Measurements from ENCODE around the gene RASAL3.

GRCh38 chr19:15508035-15508710, 43.8 kb upstream of the RASAL3 start, which contains the start of gene CYP4F22:
- TF ChIP-seq REST (IDR thresholded peaks at IDR 0.05), result no peak
- TF ChIP-seq RAD21 (IDR thresholded peaks at IDR 0.05), result no peak
- TF ChIP-seq, protein P1, sequence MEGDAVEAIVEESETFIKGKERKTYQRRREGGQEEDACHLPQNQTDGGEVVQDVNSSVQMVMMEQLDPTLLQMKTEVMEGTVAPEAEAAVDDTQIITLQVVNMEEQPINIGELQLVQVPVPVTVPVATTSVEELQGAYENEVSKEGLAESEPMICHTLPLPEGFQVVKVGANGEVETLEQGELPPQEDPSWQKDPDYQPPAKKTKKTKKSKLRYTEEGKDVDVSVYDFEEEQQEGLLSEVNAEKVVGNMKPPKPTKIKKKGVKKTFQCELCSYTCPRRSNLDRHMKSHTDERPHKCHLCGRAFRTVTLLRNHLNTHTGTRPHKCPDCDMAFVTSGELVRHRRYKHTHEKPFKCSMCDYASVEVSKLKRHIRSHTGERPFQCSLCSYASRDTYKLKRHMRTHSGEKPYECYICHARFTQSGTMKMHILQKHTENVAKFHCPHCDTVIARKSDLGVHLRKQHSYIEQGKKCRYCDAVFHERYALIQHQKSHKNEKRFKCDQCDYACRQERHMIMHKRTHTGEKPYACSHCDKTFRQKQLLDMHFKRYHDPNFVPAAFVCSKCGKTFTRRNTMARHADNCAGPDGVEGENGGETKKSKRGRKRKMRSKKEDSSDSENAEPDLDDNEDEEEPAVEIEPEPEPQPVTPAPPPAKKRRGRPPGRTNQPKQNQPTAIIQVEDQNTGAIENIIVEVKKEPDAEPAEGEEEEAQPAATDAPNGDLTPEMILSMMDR (IDR thresholded peaks at IDR 0.05; ENCODE audit: low read depth, low read length, missing input control), result no peak
- TF ChIP-seq JUND (IDR thresholded peaks at IDR 0.05), result no peak
- no peak for TF ChIP-seq TAF1 (conservative IDR thresholded peaks at IDR 0.05)
- TF ChIP-seq SP1 (IDR thresholded peaks at IDR 0.05), result no peak
- TF ChIP-seq, protein P2, sequence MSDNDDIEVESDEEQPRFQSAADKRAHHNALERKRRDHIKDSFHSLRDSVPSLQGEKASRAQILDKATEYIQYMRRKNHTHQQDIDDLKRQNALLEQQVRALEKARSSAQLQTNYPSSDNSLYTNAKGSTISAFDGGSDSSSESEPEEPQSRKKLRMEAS (IDR thresholded peaks at IDR 0.05), result no peak
- TF ChIP-seq GABPA (IDR thresholded peaks at IDR 0.05 in 1 of 2, conservative IDR thresholded peaks at IDR 0.05 in 1 of 2), result no peak
- no peak for TF ChIP-seq ZBTB33 (IDR thresholded peaks at IDR 0.05)
- TF ChIP-seq, protein P3, sequence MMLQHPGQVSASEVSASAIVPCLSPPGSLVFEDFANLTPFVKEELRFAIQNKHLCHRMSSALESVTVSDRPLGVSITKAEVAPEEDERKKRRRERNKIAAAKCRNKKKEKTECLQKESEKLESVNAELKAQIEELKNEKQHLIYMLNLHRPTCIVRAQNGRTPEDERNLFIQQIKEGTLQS (IDR thresholded peaks at IDR 0.05), result no peak
- no peak for TF ChIP-seq HNF4A (conservative IDR thresholded peaks at IDR 0.05)
- TF ChIP-seq YY1 (IDR thresholded peaks at IDR 0.05), result no peak
- TF ChIP-seq HNF4G (IDR thresholded peaks at IDR 0.05), result no peak
